Measurements from ENCODE around the gene LCN9. TPM values are rescaled to one million over a fixed set of nuclear protein-coding genes. Genes with fewer than 3 reads are reported as not detected.

Gene LCN9
- total RNA-seq, 3 donors from 2014 or later: 0.64 TPM; not detected in 2

- intact Hi-C loops (cut with DNase I; ENCODE audit: low total_unique reads): no loop called here
Observed at GRCh38 chr9:135674977-135675376, 11.9 kb downstream of the LCN9 start.

DNA sequence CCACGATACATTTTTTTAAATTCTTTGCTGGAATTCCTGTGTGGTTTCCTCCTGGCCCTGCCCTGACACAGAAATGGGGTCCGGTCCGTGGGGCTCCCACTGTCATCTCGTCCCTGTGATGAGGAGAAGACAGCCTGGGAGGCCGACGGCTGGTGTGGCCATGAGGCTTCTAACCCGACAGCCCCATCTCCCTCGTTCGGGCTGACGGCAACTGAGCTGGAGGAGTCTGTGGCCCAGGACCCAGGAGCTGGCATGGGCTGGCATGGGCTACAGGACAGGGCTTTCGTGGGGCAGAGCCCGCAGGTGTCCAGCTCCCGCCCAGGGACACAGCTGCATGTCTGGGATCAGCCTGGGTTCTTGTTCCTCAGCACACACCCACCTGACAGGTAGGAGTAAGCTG, 13.8 kb downstream of the LCN9 start:
- no peak for TF ChIP-seq POLR2A (IDR thresholded peaks at IDR 0.05)
- TF ChIP-seq CTCF (IDR thresholded peaks at IDR 0.05): no peak
- TF ChIP-seq POLR2AphosphoS5 (IDR thresholded peaks at IDR 0.05): no peak
- H3K27me3 ChIP-seq: peaks cover 0 to 10% of the 10 kb centered on the region in 2 donors
- H3K4me3 ChIP-seq: no peak overlapping the region
- H3K36me3 ChIP-seq: no peaks in the 10 kb centered on the region
- no peaks in the 10 kb centered on the region for H3K4me1 ChIP-seq
- H3K9me3 ChIP-seq: no peaks in the 10 kb centered on the region
- DNase-seq (ENCODE audit: low spot score in 2 of 2): no peak
- intact Hi-C loops (cut with DNase I; ENCODE audit: low total_unique reads): no loop called here
- no peak overlapping the region for H3K27ac ChIP-seq

More at GRCh38 chr9:135674977-135675376, 11.9 kb downstream of the LCN9 start:
- TF ChIP-seq CTCF (IDR thresholded peaks at IDR 0.05) (no peak), POLR2AphosphoS5 (IDR thresholded peaks at IDR 0.05) (no peak), POLR2A (IDR thresholded peaks at IDR 0.05) (no peak)
- H3K4me1 ChIP-seq: no peaks in the 10 kb centered on the region
- H3K36me3 ChIP-seq: no peaks in the 10 kb centered on the region
- no peak overlapping the region for H3K27ac ChIP-seq
- H3K27me3 ChIP-seq: peaks cover 0 to 18% of the 10 kb centered on the region in 2 donors
- no peaks in the 10 kb centered on the region for H3K9me3 ChIP-seq
- H3K4me3 ChIP-seq: no peak overlapping the region
- DNase-seq (ENCODE audit: low spot score in 2 of 2): no peak

DNA sequence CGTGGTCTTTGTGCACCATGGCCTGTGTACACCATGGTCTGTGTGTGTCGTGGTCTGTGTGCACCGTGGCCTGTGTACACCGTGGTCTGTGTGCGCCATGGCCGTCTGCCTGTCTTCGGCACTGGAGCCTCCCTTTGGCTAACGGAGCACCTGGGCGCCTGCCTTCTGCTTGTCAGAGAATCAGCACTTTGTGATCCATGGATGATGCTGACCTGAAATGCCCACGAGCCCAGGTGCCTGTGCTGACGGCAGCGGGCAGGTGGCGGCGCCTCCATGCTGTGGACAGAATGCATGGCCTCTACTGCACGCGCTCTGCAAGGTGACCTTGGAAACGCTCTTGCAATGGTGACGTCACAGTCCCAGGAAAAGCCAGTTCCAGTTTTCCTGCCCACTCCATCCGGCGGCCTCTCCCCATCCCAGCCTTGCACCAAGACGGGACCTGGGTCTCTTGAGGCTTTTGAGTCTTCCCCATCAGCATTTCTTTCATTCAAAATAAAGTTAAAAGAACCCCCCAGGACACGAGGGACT, 14.6 kb downstream of the LCN9 start:
- no peak for TF ChIP-seq POLR2AphosphoS5 (IDR thresholded peaks at IDR 0.05)
- no peak for TF ChIP-seq CTCF (IDR thresholded peaks at IDR 0.05)
- TF ChIP-seq POLR2A (IDR thresholded peaks at IDR 0.05): no peak
- Histone ChIP-seq H3K9me3 (no peaks in the 10 kb centered on the region), H3K27ac (no peak overlapping the region), H3K36me3 (no peaks in the 10 kb centered on the region), H3K4me1 (no peaks in the 10 kb centered on the region), H3K27me3 (peaks cover 0 to 15% of the 10 kb centered on the region in 2 donors), H3K4me3 (no peak overlapping the region)
- intact Hi-C loops (cut with DNase I; ENCODE audit: low total_unique reads): no loop called here
- no peak for DNase-seq (ENCODE audit: low spot score in 2 of 2)

- H3K27ac ChIP-seq: no peak overlapping the region
- intact Hi-C loops (cut with DNase I; ENCODE audit: low total_unique reads): no loop called here
- TF ChIP-seq POLR2AphosphoS5 (IDR thresholded peaks at IDR 0.05): no peak
- TF ChIP-seq POLR2A (IDR thresholded peaks at IDR 0.05): no peak
- TF ChIP-seq CTCF (IDR thresholded peaks at IDR 0.05): no peak
Observed at GRCh38 chr9:135678236-135679017, 15.3 kb downstream of the LCN9 start.

GRCh38 chr9:135680056-135680455, 16.9 kb downstream of the LCN9 start:
- TF ChIP-seq POLR2A (IDR thresholded peaks at IDR 0.05): no peak
- TF ChIP-seq POLR2AphosphoS5 (IDR thresholded peaks at IDR 0.05): no peak
- TF ChIP-seq CTCF (IDR thresholded peaks at IDR 0.05): no peak
- intact Hi-C loops (cut with DNase I; ENCODE audit: low total_unique reads): no loop called here
- peaks cover 3 to 38% of the 10 kb centered on the region in 2 donors for H3K27me3 ChIP-seq
- H3K36me3 ChIP-seq: no peaks in the 10 kb centered on the region
- no peaks in the 10 kb centered on the region for H3K9me3 ChIP-seq
- H3K4me1 ChIP-seq: no peaks in the 10 kb centered on the region
- H3K4me3 ChIP-seq: no peak overlapping the region
- DNase-seq (ENCODE audit: low spot score in 2 of 2): no peak
- H3K27ac ChIP-seq: no peak overlapping the region

More at GRCh38 chr9:135678236-135679017, 15.3 kb downstream of the LCN9 start:
- no peaks in the 10 kb centered on the region for H3K4me1 ChIP-seq
- no peak for DNase-seq (ENCODE audit: low spot score in 2 of 2)
- H3K36me3 ChIP-seq: no peaks in the 10 kb centered on the region
- H3K27me3 ChIP-seq: peaks cover 3 to 22% of the 10 kb centered on the region in 2 donors
- H3K9me3 ChIP-seq: no peaks in the 10 kb centered on the region
- H3K4me3 ChIP-seq: no peak overlapping the region
